AG10803 (cell line): ENCODE data around the gene CIPC.

ENCODE experiments used
- DNase-seq: peaks from one replicate; pipeline ENCODE4 v3.0.0; 2010; ENCODE audit warnings: low read depth
- H3K4me3 ChIP-seq: 2 replicates; pipeline ENCODE4 v1.5.1; 2011; ENCODE audit warnings: mild to moderate bottlenecking, low read length, control low read depth
- CTCF ChIP-seq: conservative IDR thresholded peaks from 2 replicates; pipeline ENCODE4 v1.5.1; 2011; ENCODE audit warnings: mild to moderate bottlenecking, low read length, control low read depth, inconsistent platforms

The CIPC gene

GRCh38 chr14:77085538-77085937, 12.5 kb upstream of the CIPC start:
- no peak for TF ChIP-seq CTCF
- no peak overlapping the region for H3K4me3 ChIP-seq
- no peak for DNase-seq

GRCh38 chr14:77086017-77086727, 11.9 kb upstream of the CIPC start:
- TF ChIP-seq CTCF = no peak
- H3K4me3 ChIP-seq = no peak overlapping the region
- DNase-seq = peak; percentile 60

GRCh38 chr14:77086951-77087350, 11.1 kb upstream of the CIPC start:
- H3K4me3 ChIP-seq = no peak overlapping the region
- no peak for TF ChIP-seq CTCF
- DNase-seq = no peak

DNA sequence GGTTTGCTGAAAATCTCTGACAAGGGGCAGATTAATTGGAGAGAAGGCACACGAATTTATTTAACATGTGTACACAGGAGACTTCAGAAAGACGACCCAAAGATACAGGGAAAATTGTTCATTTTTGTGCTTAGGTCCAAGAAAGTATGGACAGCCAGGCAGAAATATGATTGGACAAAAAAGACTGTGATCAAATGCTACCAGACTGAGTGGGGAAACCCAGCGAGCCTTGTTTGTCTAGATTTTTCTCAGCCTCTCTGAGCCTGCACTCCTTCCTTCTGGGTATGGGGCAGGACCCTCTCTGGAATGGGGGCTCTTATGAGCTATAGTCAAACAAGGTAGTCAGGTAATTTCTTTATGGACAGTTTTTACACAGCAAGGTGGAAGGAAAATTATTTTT, 10.4 kb upstream of the CIPC start:
- TF ChIP-seq CTCF = no peak
- no peak overlapping the region for H3K4me3 ChIP-seq
- no peak for DNase-seq

DNA sequence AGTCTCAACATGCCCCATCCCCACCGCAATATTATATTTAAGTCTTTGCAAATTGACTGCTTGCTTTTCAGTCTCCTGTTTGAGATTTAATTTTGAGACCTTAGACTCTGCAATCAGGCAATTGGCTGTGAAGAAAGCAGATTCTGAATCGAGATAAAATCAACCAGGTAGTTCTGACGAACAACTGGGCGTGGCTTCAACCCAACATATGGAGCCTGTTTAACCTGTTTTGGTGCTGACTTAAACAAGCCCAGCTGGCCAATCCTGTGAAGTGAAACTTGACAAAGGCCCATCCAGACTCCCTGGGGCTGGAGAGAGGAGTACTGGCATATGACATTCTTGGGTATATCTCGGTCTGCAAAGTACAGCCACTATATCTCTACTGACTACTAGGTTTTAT, 9.8 kb upstream of the CIPC start:
- TF ChIP-seq CTCF = no peak
- H3K4me3 ChIP-seq = no peak overlapping the region
- DNase-seq = no peak

DNA sequence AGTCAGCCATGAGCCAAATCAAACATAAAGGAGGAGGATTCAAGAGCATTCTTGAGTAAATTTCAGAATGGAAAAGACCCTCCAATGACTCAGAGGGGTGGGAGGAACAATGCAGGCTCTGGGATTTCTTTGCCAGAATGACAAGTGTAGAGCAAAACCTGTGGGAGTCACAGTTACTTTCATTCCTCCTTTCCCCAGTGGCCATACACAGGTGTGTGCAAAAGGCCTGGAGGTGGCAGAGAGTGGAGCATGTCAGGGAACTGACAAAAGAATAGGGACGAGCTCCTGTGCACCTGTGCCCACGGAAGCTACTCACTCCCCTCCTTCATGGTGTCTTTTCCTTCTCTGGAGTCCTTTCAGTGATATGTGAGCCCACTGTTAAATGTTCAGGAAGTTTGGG, 9.4 kb upstream of the CIPC start:
- H3K4me3 ChIP-seq = no peak overlapping the region
- no peak for DNase-seq

GRCh38 chr14:77091518-77091917, 6.5 kb upstream of the CIPC start:
- no peak for TF ChIP-seq CTCF
- no peak overlapping the region for H3K4me3 ChIP-seq
- DNase-seq = no peak

More for the DNA sequence above, 9.4 kb upstream of the CIPC start:
- TF ChIP-seq CTCF = no peak
